Natural killer cell treated with Interleukin-12 subunit alpha and Interleukin-12 subunit beta and Interleukin-15 and Interleukin-18, amount 100 ng/mL, for 72 hours (primary cell): ENCODE data around the gene CDH13. TPM values are rescaled to one million over a fixed set of nuclear protein-coding genes. Genes with fewer than 3 reads are reported as not detected.

Source experiments
- ATAC-seq, 2 donors: fragments of 150-1000 bp; cut with Tn5 transposase in 1 of 2; sonication (Bioruptor Pico), chemical (Tn5 transposase) in 1 of 2; 2 replicates each; pipeline ENCODE4 v1.10.0; 2021
- DNase-seq: peaks from one replicate; pipeline ENCODE4 v3.0.0; 2022; ENCODE audit warnings: low spot score
- H3K27ac Mint-ChIP-seq, 2 donors: 1 replicate in 1 of 2; 2 replicates in 1 of 2; pipeline ENCODE4 v1.8.0; 2022; ENCODE audit warnings: mixed read lengths in 2 of 2, mild to moderate bottlenecking in 1 of 2, moderate library complexity in 1 of 2
- H3K27me3 Mint-ChIP-seq, 2 donors: 1 replicate in 1 of 2; 2 replicates in 1 of 2; pipeline ENCODE4 v1.8.0; 2022; ENCODE audit warnings: mixed read lengths in 2 of 2
- H3K36me3 Mint-ChIP-seq: one replicate; pipeline ENCODE4 v1.8.0; 2022; ENCODE audit warnings: mixed read lengths
- H3K4me1 Mint-ChIP-seq, 2 donors: 1 replicate in 1 of 2; 2 replicates in 1 of 2; pipeline ENCODE4 v1.8.0; 2022; ENCODE audit warnings: low read depth in 2 of 2, mixed read lengths in 2 of 2, mild to moderate bottlenecking in 1 of 2
- H3K4me3 Mint-ChIP-seq: one replicate; pipeline ENCODE4 v1.8.0; 2022; ENCODE audit warnings: mixed read lengths
- H3K9me3 Mint-ChIP-seq: 2 replicates; pipeline ENCODE4 v1.8.0; 2022; ENCODE audit warnings: mixed read lengths
- total RNA-seq, 2 donors: library from RNA; stranded (reverse); gene quantifications; one replicate each; pipeline ENCODE4 v1.2.3, GENCODE V29; 2022

CDH13 gene
- total RNA-seq, 2 donors from 2014 or later, result not detected

DNA sequence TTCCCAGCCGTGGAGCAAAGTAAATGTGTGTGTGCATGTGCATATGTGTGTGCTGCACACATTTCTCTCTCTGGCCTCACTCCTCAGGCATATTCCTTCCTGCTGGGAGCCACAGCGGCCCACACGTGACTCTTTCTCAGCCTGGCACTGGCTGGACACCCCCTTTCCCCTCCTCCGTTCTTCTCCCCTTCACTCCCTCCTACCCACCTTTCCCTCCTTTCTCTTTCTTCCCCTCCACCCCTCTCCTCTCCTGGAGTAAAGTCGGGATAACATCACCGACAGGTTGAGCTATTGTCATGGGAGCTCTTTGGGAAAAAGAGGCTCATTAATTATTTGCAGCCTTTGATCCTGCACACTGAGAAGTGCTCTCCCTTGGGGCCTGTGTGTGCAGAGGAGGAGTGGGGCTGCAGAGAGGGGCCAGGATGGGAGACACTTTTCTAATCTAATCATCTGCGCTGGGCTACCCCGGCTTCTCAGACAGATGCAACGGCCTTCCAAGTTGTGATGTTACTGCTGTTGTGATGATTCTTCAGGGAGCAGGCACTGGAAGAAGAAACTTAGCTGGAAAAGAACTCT lies 1054.7 kb downstream of the CDH13 start:
- H3K27ac Mint-ChIP-seq, result no peak overlapping the region
- DNase-seq, result no peak
- H3K36me3 Mint-ChIP-seq, result no peaks in the 10 kb centered on the region
- no peaks in the 10 kb centered on the region for H3K4me1 Mint-ChIP-seq
- ATAC-seq, result no peak
- H3K27me3 Mint-ChIP-seq, result peaks cover 12 to 36% of the 10 kb centered on the region in 2 donors
- H3K9me3 Mint-ChIP-seq, result no peaks in the 10 kb centered on the region
- H3K4me3 Mint-ChIP-seq, result no peak overlapping the region

GRCh38 chr16:83682116-83682867 lies 1055.5 kb downstream of the CDH13 start:
- Mint-ChIP-seq H3K4me3 (no peak overlapping the region), H3K27ac (no peak overlapping the region), H3K9me3 (no peaks in the 10 kb centered on the region), H3K4me1 (no peaks in the 10 kb centered on the region), H3K27me3 (peaks cover 12 to 36% of the 10 kb centered on the region in 2 donors), H3K36me3 (no peaks in the 10 kb centered on the region)
- ATAC-seq, result no peak
- no peak for DNase-seq

- Mint-ChIP-seq H3K27ac (no peak overlapping the region), H3K4me3 (no peak overlapping the region), H3K9me3 (no peaks in the 10 kb centered on the region), H3K27me3 (peaks cover 12 to 36% of the 10 kb centered on the region in 2 donors), H3K36me3 (no peaks in the 10 kb centered on the region), H3K4me1 (no peaks in the 10 kb centered on the region)
- ATAC-seq, result no peak
- no peak for DNase-seq
Observed at GRCh38 chr16:83682868-83683235, 1056.1 kb downstream of the CDH13 start.

GRCh38 chr16:83685615-83686165 lies 1058.9 kb downstream of the CDH13 start:
- DNase-seq (no peak), ATAC-seq (no peak)
- Mint-ChIP-seq H3K4me3 (no peak overlapping the region), H3K4me1 (no peaks in the 10 kb centered on the region), H3K27me3 (peaks cover 16 to 38% of the 10 kb centered on the region in 2 donors), H3K27ac (no peak overlapping the region), H3K36me3 (no peaks in the 10 kb centered on the region), H3K9me3 (no peaks in the 10 kb centered on the region)

DNA sequence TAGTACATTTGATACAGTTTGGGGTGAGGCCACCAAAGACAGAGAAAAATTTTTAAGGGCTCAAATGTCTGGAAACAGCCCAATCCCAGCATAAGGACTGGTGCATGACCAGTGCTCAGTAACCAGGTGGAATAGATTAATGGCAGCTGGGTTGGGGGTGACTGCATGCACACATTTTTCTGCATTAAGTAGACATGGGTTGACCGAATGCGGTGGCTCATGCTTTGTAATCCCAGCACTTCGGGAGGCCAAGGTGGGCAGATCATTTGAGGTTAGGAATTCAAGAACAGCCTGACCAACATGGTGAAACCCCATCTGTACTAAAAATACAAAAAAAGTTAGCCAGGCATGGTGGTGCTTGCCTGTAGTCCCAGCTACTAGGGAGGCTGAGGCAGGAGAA lies 1060.0 kb downstream of the CDH13 start:
- peaks cover 15 to 35% of the 10 kb centered on the region in 2 donors for H3K27me3 Mint-ChIP-seq
- H3K4me1 Mint-ChIP-seq, result no peaks in the 10 kb centered on the region
- no peaks in the 10 kb centered on the region for H3K36me3 Mint-ChIP-seq
- ATAC-seq (no peak), DNase-seq (no peak)
- H3K9me3 Mint-ChIP-seq, result no peaks in the 10 kb centered on the region
- H3K4me3 Mint-ChIP-seq, result no peak overlapping the region
- no peak overlapping the region for H3K27ac Mint-ChIP-seq

DNA sequence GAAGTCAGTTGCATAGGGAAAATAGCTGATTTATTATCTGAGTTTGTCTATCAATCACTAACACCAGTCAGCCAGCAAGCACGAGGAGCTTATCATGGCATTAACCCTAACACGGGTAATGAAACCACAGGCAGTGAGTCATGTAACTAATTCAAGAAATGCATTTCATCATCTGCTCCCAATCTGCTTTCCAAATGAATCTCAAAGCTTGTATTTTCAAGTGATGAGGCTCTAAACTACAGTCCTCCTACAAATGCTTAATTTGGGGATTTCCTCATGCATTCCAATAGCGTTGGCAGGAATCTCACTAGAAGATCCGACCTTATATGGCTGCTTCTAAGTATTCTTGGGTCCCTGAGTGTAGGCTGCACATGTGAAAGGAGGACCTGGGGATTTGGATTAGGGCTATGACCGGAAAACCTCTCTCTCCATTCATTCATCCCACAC lies 1062.6 kb downstream of the CDH13 start:
- ATAC-seq, result no peak
- Mint-ChIP-seq H3K36me3 (no peaks in the 10 kb centered on the region), H3K9me3 (no peaks in the 10 kb centered on the region), H3K27me3 (peaks cover 4 to 27% of the 10 kb centered on the region in 2 donors), H3K27ac (no peak overlapping the region), H3K4me3 (no peak overlapping the region), H3K4me1 (no peaks in the 10 kb centered on the region)
- DNase-seq, result no peak

GRCh38 chr16:83692224-83692623 lies 1065.5 kb downstream of the CDH13 start:
- no peak for ATAC-seq
- H3K4me3 Mint-ChIP-seq, result no peak overlapping the region
- no peaks in the 10 kb centered on the region for H3K36me3 Mint-ChIP-seq
- H3K27me3 Mint-ChIP-seq, result peaks cover 11 to 27% of the 10 kb centered on the region in 2 donors
- H3K4me1 Mint-ChIP-seq, result no peaks in the 10 kb centered on the region
- H3K9me3 Mint-ChIP-seq, result no peaks in the 10 kb centered on the region
- no peak overlapping the region for H3K27ac Mint-ChIP-seq
- no peak for DNase-seq

- Mint-ChIP-seq H3K4me3 (no peak overlapping the region), H3K9me3 (no peaks in the 10 kb centered on the region), H3K36me3 (no peaks in the 10 kb centered on the region), H3K27ac (no peak overlapping the region), H3K27me3 (peaks cover 17 to 23% of the 10 kb centered on the region in 2 donors), H3K4me1 (no peaks in the 10 kb centered on the region)
- DNase-seq (no peak), ATAC-seq (no peak)
Observed at GRCh38 chr16:83698964-83699363, 1072.2 kb downstream of the CDH13 start.

GRCh38 chr16:83699817-83700216 lies 1073.0 kb downstream of the CDH13 start:
- no peaks in the 10 kb centered on the region for H3K9me3 Mint-ChIP-seq
- H3K27ac Mint-ChIP-seq, result no peak overlapping the region
- H3K36me3 Mint-ChIP-seq, result no peaks in the 10 kb centered on the region
- H3K27me3 Mint-ChIP-seq, result peaks cover 19 to 21% of the 10 kb centered on the region in 2 donors
- no peaks in the 10 kb centered on the region for H3K4me1 Mint-ChIP-seq
- DNase-seq, result no peak
- H3K4me3 Mint-ChIP-seq, result no peak overlapping the region
- no peak for ATAC-seq

GRCh38 chr16:83700918-83701317 lies 1074.1 kb downstream of the CDH13 start:
- DNase-seq (no peak), ATAC-seq (no peak)
- Mint-ChIP-seq H3K4me1 (no peaks in the 10 kb centered on the region), H3K4me3 (no peak overlapping the region), H3K9me3 (no peaks in the 10 kb centered on the region), H3K27me3 (peaks cover 17 to 21% of the 10 kb centered on the region in 2 donors), H3K27ac (no peak overlapping the region), H3K36me3 (no peaks in the 10 kb centered on the region)

- DNase-seq, result no peak
- ATAC-seq, result no peak
- Mint-ChIP-seq H3K9me3 (no peaks in the 10 kb centered on the region), H3K27me3 (peaks cover 17 to 21% of the 10 kb centered on the region in 2 donors), H3K4me3 (no peak overlapping the region), H3K4me1 (no peaks in the 10 kb centered on the region), H3K36me3 (no peaks in the 10 kb centered on the region), H3K27ac (no peak overlapping the region)
Observed at GRCh38 chr16:83701494-83701893, 1074.7 kb downstream of the CDH13 start.

- no peak for ATAC-seq
- H3K27me3 Mint-ChIP-seq, result peaks cover 10 to 14% of the 10 kb centered on the region in 2 donors
- no peak for DNase-seq
- H3K9me3 Mint-ChIP-seq, result no peaks in the 10 kb centered on the region
- H3K4me1 Mint-ChIP-seq, result no peaks in the 10 kb centered on the region
- H3K4me3 Mint-ChIP-seq, result no peak overlapping the region
- no peak overlapping the region for H3K27ac Mint-ChIP-seq
- H3K36me3 Mint-ChIP-seq, result no peaks in the 10 kb centered on the region
Observed at GRCh38 chr16:83704656-83705055, 1077.9 kb downstream of the CDH13 start.

DNA sequence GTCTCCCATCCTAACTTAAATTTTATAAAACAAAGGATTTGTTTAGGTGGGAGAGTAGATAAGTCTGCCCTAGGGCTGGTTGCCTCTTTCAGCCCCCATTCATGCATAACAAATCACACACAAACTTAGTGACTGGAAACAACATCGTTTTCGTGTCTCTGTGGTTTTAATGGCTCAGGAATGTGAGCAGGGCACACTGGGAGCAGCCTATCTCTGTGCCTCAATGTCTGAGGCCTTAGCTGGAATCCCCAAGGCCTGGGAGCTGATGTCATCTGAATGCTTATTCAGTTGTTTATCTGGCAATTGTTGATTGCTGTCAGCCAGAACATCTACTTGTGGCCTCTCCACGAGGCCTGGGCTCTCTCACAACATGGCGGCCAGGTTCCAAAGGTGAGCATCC lies 1079.1 kb downstream of the CDH13 start:
- H3K27me3 Mint-ChIP-seq, result peaks cover 6 to 8% of the 10 kb centered on the region in 2 donors
- H3K27ac Mint-ChIP-seq, result no peak overlapping the region
- H3K4me1 Mint-ChIP-seq, result no peaks in the 10 kb centered on the region
- no peaks in the 10 kb centered on the region for H3K9me3 Mint-ChIP-seq
- DNase-seq, result no peak
- H3K36me3 Mint-ChIP-seq, result no peaks in the 10 kb centered on the region
- H3K4me3 Mint-ChIP-seq, result no peak overlapping the region
- ATAC-seq, result no peak

- H3K9me3 Mint-ChIP-seq, result no peaks in the 10 kb centered on the region
- H3K27me3 Mint-ChIP-seq, result peaks cover 6 to 13% of the 10 kb centered on the region in 2 donors
- H3K36me3 Mint-ChIP-seq, result no peaks in the 10 kb centered on the region
- no peak for DNase-seq
- H3K27ac Mint-ChIP-seq, result no peak overlapping the region
- H3K4me1 Mint-ChIP-seq, result no peaks in the 10 kb centered on the region
- ATAC-seq, result no peak
- no peak overlapping the region for H3K4me3 Mint-ChIP-seq
Observed at GRCh38 chr16:83706394-83706793, 1079.6 kb downstream of the CDH13 start.
